ENCODE data around the gene FADS6.
A peak's percentile ranks its signal among the peaks of the same experiment; 100 is the strongest.

FADS6 gene

DNA sequence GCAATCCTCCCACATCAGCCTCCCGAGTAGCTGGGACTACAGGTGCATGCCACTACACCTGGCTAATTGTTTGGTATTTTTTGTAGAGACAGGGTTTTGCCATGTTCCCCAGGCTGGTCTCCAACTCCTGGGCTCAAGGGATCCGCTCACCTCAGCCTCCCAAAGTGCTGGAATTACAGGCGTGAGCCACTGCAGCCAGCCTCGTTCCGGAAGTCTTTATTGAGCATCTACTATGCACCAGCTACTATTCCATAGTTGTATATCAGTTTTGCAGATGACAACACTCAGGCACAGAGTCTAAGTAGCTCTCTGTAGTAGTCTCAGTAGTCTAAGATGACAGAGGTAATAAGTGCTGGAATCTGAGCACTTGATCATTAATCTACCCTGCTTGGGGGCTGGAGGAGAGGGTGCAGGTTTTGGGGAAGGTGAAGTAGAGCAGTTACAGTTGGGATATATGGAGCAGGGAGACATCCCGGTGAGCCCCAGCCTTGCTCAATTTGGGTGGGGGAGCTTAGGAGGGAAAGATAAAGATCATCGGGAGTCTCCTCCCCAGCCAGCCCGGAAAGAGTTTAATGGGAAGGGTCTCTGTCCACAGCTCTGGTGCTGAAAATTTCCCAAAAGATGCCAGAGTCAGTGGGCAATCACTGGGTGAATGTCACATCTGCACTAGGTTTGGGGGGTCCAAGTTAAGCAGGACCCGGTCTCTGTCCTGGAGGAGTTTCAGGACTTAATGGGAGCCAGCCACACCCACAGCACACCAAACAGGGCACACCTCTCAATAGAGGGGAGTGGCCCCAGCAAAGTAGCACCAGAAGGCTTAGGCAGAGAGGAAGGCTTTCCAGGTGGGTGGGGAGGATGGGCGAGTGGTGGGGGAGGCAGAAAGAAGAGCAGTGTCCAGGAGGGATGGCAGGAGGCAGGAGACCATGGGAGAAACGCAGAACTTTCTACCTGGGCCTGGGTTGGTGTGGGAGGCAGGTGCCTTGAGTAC, 43.9 kb upstream of the FADS6 start:
- TF ChIP-seq, protein P1, sequence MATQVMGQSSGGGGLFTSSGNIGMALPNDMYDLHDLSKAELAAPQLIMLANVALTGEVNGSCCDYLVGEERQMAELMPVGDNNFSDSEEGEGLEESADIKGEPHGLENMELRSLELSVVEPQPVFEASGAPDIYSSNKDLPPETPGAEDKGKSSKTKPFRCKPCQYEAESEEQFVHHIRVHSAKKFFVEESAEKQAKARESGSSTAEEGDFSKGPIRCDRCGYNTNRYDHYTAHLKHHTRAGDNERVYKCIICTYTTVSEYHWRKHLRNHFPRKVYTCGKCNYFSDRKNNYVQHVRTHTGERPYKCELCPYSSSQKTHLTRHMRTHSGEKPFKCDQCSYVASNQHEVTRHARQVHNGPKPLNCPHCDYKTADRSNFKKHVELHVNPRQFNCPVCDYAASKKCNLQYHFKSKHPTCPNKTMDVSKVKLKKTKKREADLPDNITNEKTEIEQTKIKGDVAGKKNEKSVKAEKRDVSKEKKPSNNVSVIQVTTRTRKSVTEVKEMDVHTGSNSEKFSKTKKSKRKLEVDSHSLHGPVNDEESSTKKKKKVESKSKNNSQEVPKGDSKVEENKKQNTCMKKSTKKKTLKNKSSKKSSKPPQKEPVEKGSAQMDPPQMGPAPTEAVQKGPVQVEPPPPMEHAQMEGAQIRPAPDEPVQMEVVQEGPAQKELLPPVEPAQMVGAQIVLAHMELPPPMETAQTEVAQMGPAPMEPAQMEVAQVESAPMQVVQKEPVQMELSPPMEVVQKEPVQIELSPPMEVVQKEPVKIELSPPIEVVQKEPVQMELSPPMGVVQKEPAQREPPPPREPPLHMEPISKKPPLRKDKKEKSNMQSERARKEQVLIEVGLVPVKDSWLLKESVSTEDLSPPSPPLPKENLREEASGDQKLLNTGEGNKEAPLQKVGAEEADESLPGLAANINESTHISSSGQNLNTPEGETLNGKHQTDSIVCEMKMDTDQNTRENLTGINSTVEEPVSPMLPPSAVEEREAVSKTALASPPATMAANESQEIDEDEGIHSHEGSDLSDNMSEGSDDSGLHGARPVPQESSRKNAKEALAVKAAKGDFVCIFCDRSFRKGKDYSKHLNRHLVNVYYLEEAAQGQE (IDR thresholded peaks at IDR 0.05; ENCODE audit: insufficient read depth in 1 of 2, low read depth in 2 of 2, low read length in 2 of 2): peak; percentile 78 to 93
- no peak for TF ChIP-seq SIN3A (IDR thresholded peaks at IDR 0.05; ENCODE audit: borderline replicate concordance, insufficient read depth, low read length)

- TF ChIP-seq FOXP2 (optimal IDR thresholded peaks at IDR 0.05; ENCODE audit: borderline replicate concordance, extremely low read depth, extremely low read length, insufficient read depth): no peak
- no peak for TF ChIP-seq TAF1 (IDR thresholded peaks at IDR 0.05; ENCODE audit: borderline replicate concordance, insufficient read depth, low read length)
- TF ChIP-seq, protein P1 (IDR thresholded peaks at IDR 0.05; ENCODE audit: insufficient read depth in 1 of 2, low read depth in 2 of 2, low read length in 2 of 2): no peak
- TF ChIP-seq SIN3A (IDR thresholded peaks at IDR 0.05; ENCODE audit: borderline replicate concordance, insufficient read depth, low read length): no peak
- TF ChIP-seq POLR2AphosphoS5 (IDR thresholded peaks at IDR 0.05; ENCODE audit: low read depth, low read length): no peak
Observed at GRCh38 chr17:74936470-74936799, 43.0 kb upstream of the FADS6 start.

DNA sequence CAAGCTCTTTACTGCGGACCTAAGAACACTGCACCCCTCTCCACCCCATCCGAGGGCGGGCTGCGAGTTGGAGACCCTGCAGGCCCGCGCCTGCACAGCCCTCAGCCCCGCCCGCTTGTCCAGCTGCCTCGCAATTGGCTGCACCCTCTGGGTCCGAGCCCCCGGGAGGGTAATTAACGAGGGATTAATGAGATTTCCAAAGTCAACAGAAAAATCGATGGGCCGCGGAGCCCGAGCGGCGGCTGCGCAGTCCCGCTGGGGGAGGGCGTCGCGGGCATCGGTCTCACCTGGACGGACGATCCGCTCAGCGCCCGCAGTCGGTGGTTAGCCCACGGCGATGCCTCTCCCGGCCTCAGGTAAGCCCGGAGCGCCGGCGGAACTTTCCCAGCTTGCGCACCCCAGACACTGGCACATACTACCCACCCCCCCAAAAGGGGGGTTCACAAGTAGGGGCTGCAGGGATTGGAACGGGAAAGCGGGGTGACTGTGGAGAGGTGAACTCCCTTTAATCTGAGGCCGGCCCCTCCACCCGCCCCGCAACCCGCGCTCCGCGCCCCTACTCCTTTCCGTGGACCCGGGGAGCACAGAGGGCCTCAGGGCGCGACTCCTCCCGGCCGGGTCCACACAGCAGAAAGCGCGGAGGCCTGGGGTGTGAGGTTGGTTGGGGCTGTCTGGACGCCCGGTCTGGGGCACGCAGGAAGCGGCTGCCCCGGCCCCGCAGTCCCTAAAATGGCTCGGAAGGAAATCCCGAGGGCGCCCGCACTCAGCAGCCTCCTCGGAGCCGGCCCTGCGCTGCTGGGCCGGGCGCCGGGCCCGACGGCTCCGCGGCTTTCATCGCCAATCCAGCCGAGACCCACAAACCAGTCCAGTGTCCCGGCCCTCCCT, 42.4 kb upstream of the FADS6 start, which contains the start of gene OTOP3:
Gene OTOP3, plus strand, starts transcription at position 314 of the 885 bp plus-strand sequence. Its CDS starts 24 bp downstream, at position 338.
- TF ChIP-seq TAF1 (IDR thresholded peaks at IDR 0.05; ENCODE audit: borderline replicate concordance, insufficient read depth, low read length): no peak
- no peak for TF ChIP-seq SIN3A (IDR thresholded peaks at IDR 0.05; ENCODE audit: borderline replicate concordance, insufficient read depth, low read length)
- TF ChIP-seq POLR2AphosphoS5 (IDR thresholded peaks at IDR 0.05; ENCODE audit: low read depth, low read length): no peak

GRCh38 chr17:74935048-74935447, 41.6 kb upstream of the FADS6 start:
- TF ChIP-seq POLR2AphosphoS5 (IDR thresholded peaks at IDR 0.05; ENCODE audit: low read depth, low read length) (no peak), FOXP2 (optimal IDR thresholded peaks at IDR 0.05; ENCODE audit: borderline replicate concordance, extremely low read depth, extremely low read length, insufficient read depth) (no peak), TAF1 (IDR thresholded peaks at IDR 0.05; ENCODE audit: borderline replicate concordance, insufficient read depth, low read length) (no peak), SIN3A (IDR thresholded peaks at IDR 0.05; ENCODE audit: borderline replicate concordance, insufficient read depth, low read length) (no peak)
- TF ChIP-seq, protein P1 (IDR thresholded peaks at IDR 0.05; ENCODE audit: insufficient read depth in 1 of 2, low read depth in 2 of 2, low read length in 2 of 2): no peak

DNA sequence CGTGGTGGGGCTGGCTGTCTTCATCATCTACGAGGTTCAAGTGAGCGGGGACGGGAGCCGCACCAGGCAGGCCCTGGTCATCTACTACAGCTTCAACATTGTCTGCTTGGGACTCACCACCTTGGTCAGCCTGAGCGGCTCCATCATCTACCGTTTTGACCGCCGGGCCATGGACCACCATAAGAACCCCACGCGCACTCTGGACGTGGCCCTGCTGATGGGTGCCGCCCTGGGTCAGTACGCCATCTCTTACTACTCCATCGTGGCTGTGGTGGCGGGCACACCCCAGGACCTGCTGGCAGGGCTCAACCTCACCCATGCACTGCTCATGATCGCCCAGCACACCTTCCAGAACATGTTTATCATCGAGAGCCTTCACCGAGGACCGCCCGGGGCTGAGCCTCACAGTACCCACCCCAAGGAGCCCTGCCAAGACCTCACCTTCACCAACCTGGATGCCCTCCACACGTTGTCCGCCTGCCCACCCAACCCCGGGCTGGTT, 37.2 kb upstream of the FADS6 start:
- TF ChIP-seq POLR2AphosphoS5 (IDR thresholded peaks at IDR 0.05; ENCODE audit: low read depth, low read length) (no peak), TAF1 (IDR thresholded peaks at IDR 0.05; ENCODE audit: borderline replicate concordance, insufficient read depth, low read length) (no peak), SIN3A (IDR thresholded peaks at IDR 0.05; ENCODE audit: borderline replicate concordance, insufficient read depth, low read length) (no peak), FOXP2 (optimal IDR thresholded peaks at IDR 0.05; ENCODE audit: borderline replicate concordance, extremely low read depth, extremely low read length, insufficient read depth) (no peak)
- TF ChIP-seq, protein P1 (IDR thresholded peaks at IDR 0.05; ENCODE audit: insufficient read depth in 1 of 2, low read depth in 2 of 2, low read length in 2 of 2): no peak
